OCI-LY7 (cell line): ENCODE results near the gene CCNF. TPM values are rescaled to one million over a fixed set of nuclear protein-coding genes. Genes with fewer than 3 reads are reported as not detected.
A peak's percentile ranks its signal among the peaks of the same experiment; 100 is the strongest.

Experiments
- BruUV-seq: library from RNA; stranded (reverse); fragments of 400-500 nt; replicated peaks from 2 replicates; lab custom pipeline; 2021; lab: Mats Ljungman, UMichigan
- CTCF ChIA-PET: fragments of 300-600 bp; sonication (Branson Sonifier 250); formaldehyde crosslinking; loops from one replicate; lab custom pipeline; 2022; ENCODE audit warnings: antibody characterized with exemption; ENCODE audit not compliant: unreplicated experiment; lab: Charles Lee
- POLR2A ChIA-PET: fragments of 300-600 bp; sonication (Branson Sonifier 250); formaldehyde crosslinking; loops from one replicate; lab custom pipeline; 2022; ENCODE audit warnings: antibody characterized with exemption; lab: Charles Lee
- DNase-seq: peaks from one replicate; pipeline ENCODE4 v3.0.0-alpha.2; 2015; ENCODE audit warnings: low spot score
- H2AFZ ChIP-seq: fragments of 200-600 bp; sonication (generic), shearing (Covaris generic); 2 replicates; pipeline ENCODE4 v1.6.1; 2014; ENCODE audit warnings: mild to moderate bottlenecking, antibody characterized with exemption, low read length, moderate library complexity
- H3K27ac ChIP-seq: fragments of 200-600 bp; sonication (generic); 2 replicates; pipeline ENCODE4 v1.5.1; 2014; ENCODE audit warnings: mixed run types, low read depth, mild to moderate bottlenecking, moderate library complexity, low read length, inconsistent platforms; ENCODE audit not compliant: poor library complexity, severe bottlenecking
- H3K36me3 ChIP-seq: fragments of 200-600 bp; sonication (generic); 2 replicates; pipeline ENCODE4 v1.6.1; 2014; ENCODE audit warnings: mild to moderate bottlenecking, antibody characterized with exemption, low read length, moderate library complexity, mixed read lengths; ENCODE audit not compliant: insufficient read depth
- H3K4me1 ChIP-seq: fragments of 200-600 bp; sonication (generic); 2 replicates; pipeline ENCODE4 v1.5.1; 2014; ENCODE audit warnings: mild to moderate bottlenecking, low read length; ENCODE audit not compliant: insufficient read depth, poor library complexity, severe bottlenecking
- H3K4me2 ChIP-seq: fragments of 200-600 bp; sonication (generic); 2 replicates; pipeline ENCODE4 v1.6.1; 2014; ENCODE audit warnings: mild to moderate bottlenecking, low read length
- H3K4me3 ChIP-seq: fragments of 200-600 bp; sonication (generic); 2 replicates; pipeline ENCODE4 v1.5.1; 2014; ENCODE audit warnings: mild to moderate bottlenecking, low read depth, low read length; ENCODE audit not compliant: poor library complexity, severe bottlenecking
- H3K79me2 ChIP-seq: fragments of 200-600 bp; sonication (generic); 2 replicates; pipeline ENCODE4 v1.6.1; 2016; ENCODE audit warnings: low read depth, mild to moderate bottlenecking, low read length, moderate library complexity, mixed read lengths; ENCODE audit not compliant: insufficient read depth
- H3K9me2 ChIP-seq: fragments of 200-600 bp; sonication (generic); 2 replicates; pipeline ENCODE4 v1.6.1; 2016; ENCODE audit warnings: mild to moderate bottlenecking, low read length, mixed read lengths; ENCODE audit not compliant: insufficient read depth
- H3K9me3 ChIP-seq: fragments of 200-600 bp; sonication (generic); 2 replicates; pipeline ENCODE4 v1.6.1; 2014; ENCODE audit warnings: mild to moderate bottlenecking, mixed run types, low read length, mixed read lengths
- H4K20me1 ChIP-seq: fragments of 200-600 bp; sonication (generic); 2 replicates; pipeline ENCODE4 v1.6.1; 2014; ENCODE audit warnings: mild to moderate bottlenecking, antibody characterized with exemption, low read length, moderate library complexity, mixed read lengths; ENCODE audit not compliant: insufficient read depth
- CTCF ChIP-seq: fragments of 200-600 bp; sonication (generic); conservative IDR thresholded peaks from 2 replicates; pipeline ENCODE4 v1.5.1; 2014; ENCODE audit warnings: mild to moderate bottlenecking, antibody characterized with exemption, low read length, moderate library complexity, mixed read lengths
- EZH2phosphoT487 ChIP-seq: fragments of 200-600 bp; sonication (generic); IDR thresholded peaks from 2 replicates; pipeline ENCODE4 v1.6.1; 2018; ENCODE audit warnings: low read depth, borderline replicate concordance, mild to moderate bottlenecking, mixed run types, antibody characterized with exemption, low read length, moderate library complexity, mixed read lengths
- intact Hi-C: fragments of 100-400 bp; cut with micrococcal nuclease; formaldehyde crosslinking; loops from one replicate; pipeline ENCODE4 v1.10.0; 2022; ENCODE audit not compliant: unreplicated experiment
- total RNA-seq, 2 experiments: library from RNA; depleted of rRNA in 1 of 2; stranded (reverse); fragments of >200 nt in 1 of 2; shearing (Covaris generic) in 1 of 2; gene quantifications; 2 replicates each; pipeline ENCODE4 v1.2.3, GENCODE V29; 2014 to 2022

The CCNF gene
- total RNA-seq, 2 experiments from 2014 or later: 82.1 to 83.3 TPM

GRCh38 chr16:2475413-2476344, 46.4 kb downstream of the CCNF start:
- peak overlapping the region; percentile 77 for H3K4me2 ChIP-seq
- BruUV-seq: no TSS peak
- POLR2A ChIA-PET: interaction anchor here (0.6 kb wide), 1 partner anchor 146 kb away, joined by 3 read pairs; no protein-coding TSS in a partner anchor
- CTCF ChIA-PET: no interaction called here
- H3K4me3 ChIP-seq: peak overlapping the region; percentile 92
- H3K4me1 ChIP-seq: peaks cover 44% of the 10 kb centered on the region
- no peaks in the 10 kb centered on the region for H3K9me3 ChIP-seq
- peak; percentile 62 for DNase-seq
- H4K20me1 ChIP-seq: peaks cover 9% of the 10 kb centered on the region; the same call in 1 of the 2 replicates
- intact Hi-C loops: loop anchor here (2.0 kb wide), 1 partner anchor 25 kb away; no protein-coding TSS in a partner anchor
- no peak overlapping the region for H2AFZ ChIP-seq
- H3K36me3 ChIP-seq: peaks cover 7% of the 10 kb centered on the region; the same call in 1 of the 2 replicates
- no peak overlapping the region for H3K27ac ChIP-seq
- H3K9me2 ChIP-seq: no peaks in the 10 kb centered on the region
- TF ChIP-seq EZH2phosphoT487: no peak
- TF ChIP-seq CTCF: 0 out of 2 replicates have a peak, but pooled peaks have one; percentile 13
- H3K79me2 ChIP-seq: peaks cover 23% of the 10 kb centered on the region; the same call in 1 of the 2 replicates

DNA sequence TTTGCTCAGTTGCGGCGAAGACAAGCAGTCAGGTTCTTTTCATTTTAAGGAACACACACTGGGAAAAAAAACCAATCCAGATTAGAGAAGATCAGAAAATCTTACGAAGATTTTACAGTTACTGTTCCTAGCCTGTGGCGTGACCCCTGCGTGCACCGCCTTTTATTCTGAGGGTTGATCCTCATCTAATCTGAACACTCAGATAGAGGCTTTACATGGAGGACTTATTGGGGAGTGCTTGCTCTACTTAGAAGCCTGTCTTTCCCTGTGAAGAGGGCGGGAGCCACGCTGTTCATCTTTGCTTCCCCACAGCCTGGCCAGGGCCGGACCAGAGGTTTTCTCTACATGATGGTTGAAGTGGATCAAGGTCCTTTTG, 47.1 kb downstream of the CCNF start:
- CTCF ChIA-PET: no interaction called here
- DNase-seq: no peak
- Histone ChIP-seq H3K4me2 (peak overlapping the region; percentile 77), H3K9me2 (no peaks in the 10 kb centered on the region), H3K4me3 (peak overlapping the region; percentile 92), H2AFZ (no peak overlapping the region), H4K20me1 (peaks cover 9% of the 10 kb centered on the region; the same call in 1 of the 2 replicates), H3K36me3 (peaks cover 7% of the 10 kb centered on the region; the same call in 1 of the 2 replicates), H3K4me1 (peaks cover 37% of the 10 kb centered on the region), H3K79me2 (peaks cover 23% of the 10 kb centered on the region; the same call in 1 of the 2 replicates), H3K9me3 (no peaks in the 10 kb centered on the region), H3K27ac (no peak overlapping the region)
- no TSS peak for BruUV-seq
- TF ChIP-seq EZH2phosphoT487 (no peak), CTCF (no peak)
- intact Hi-C loops: no loop called here
- POLR2A ChIA-PET: no interaction called here
